Esophagus squamous epithelium (tissue), 5 donors: ENCODE measurements around the gene ARMH1. TPM values are rescaled to one million over a fixed set of nuclear protein-coding genes. Genes with fewer than 3 reads are reported as not detected.

Source experiments
- DNase-seq: peaks from one replicate; lab custom pipeline; 2025; lab: John Stamatoyannopoulos, UW
- H3K27ac ChIP-seq, 4 donors: fragments of 200-600 bp; sonication (generic); one replicate each; pipeline ENCODE4 v1.5.1; 2016 to 2019; ENCODE audit warnings: mild to moderate bottlenecking in 1 of 4
- H3K27me3 ChIP-seq, 4 donors: fragments of 200-600 bp; sonication (generic); 1 replicate in 3 of 4; 2 replicates in 1 of 4; pipeline versions ENCODE4 v1.5.1 to v1.6.0; 2017 to 2021; ENCODE audit warnings: antibody characterized with exemption in 1 of 4
- H3K36me3 ChIP-seq, 3 donors: fragments of 200-600 bp; sonication (generic); one replicate each; pipeline ENCODE4 v1.5.1; 2016 to 2019
- H3K4me1 ChIP-seq, 3 donors: fragments of 200-600 bp; sonication (generic); one replicate each; pipeline ENCODE4 v1.5.1; 2017 to 2019
- H3K4me3 ChIP-seq, 4 donors: fragments of 200-600 bp; sonication (generic); 1 replicate in 3 of 4; 2 replicates in 1 of 4; pipeline ENCODE4 v1.5.1; 2016 to 2019; ENCODE audit warnings: mild to moderate bottlenecking in 2 of 4, moderate library complexity in 1 of 4
- H3K9me3 ChIP-seq, 3 donors: fragments of 200-600 bp; sonication (generic); one replicate each; pipeline ENCODE4 v1.5.1; 2016 to 2019
- POLR2A ChIP-seq, 4 donors: fragments of 450-650 bp; IDR thresholded peaks; one replicate each; pipeline ENCODE4 v1.6.1; 2017; ENCODE audit warnings: antibody characterized with exemption in 4 of 4, mild to moderate bottlenecking in 4 of 4, moderate library complexity in 3 of 4
- WGBS, 2 donors: methylation state at CpG; one replicate each; pipeline ENCODE4 v1.1.5; 2018; 5-methylcytosine and 5-hydroxymethylcytosine counted together
- intact Hi-C: fragments of 100-400 bp; cut with DNase I; formaldehyde crosslinking; loops from one replicate; pipeline ENCODE4 v1.15.0; 2022
- total RNA-seq, 4 donors: library from RNA; depleted of rRNA; stranded (reverse); fragments of >200 nt; gene quantifications; one replicate each; pipeline ENCODE4 v1.1.0, GENCODE V29; 2016
- TF ChIP-seq, protein P1 (sequence below), 6 experiments: fragments of 450-650 bp in 4 of 6; fragments of 200-600 bp in 2 of 6; sonication (generic) in 2 of 6; IDR thresholded peaks; one replicate each; pipeline ENCODE4 v1.5.1; 2016 to 2019; ENCODE audit warnings: antibody characterized with exemption in 6 of 6, mild to moderate bottlenecking in 4 of 6, moderate library complexity in 4 of 6
- donor health status: DM: yes; HTN: yes; CAD: no.

Gene ARMH1
- total RNA-seq, 4 donors from 2014 or later = 1.3 TPM; not detected in 3

GRCh38 chr1:44652445-44653106 lies 21.9 kb upstream of the ARMH1 start:
- Histone ChIP-seq H3K9me3 (no peaks in the 10 kb centered on the region), H3K36me3 (peaks cover 13 to 65% (median 38%) of the 10 kb centered on the region in 3 donors), H3K4me1 (no peaks in the 10 kb centered on the region), H3K27me3 (no peaks in the 10 kb centered on the region), H3K4me3 (no peak overlapping the region), H3K27ac (peak overlapping the region in 1 of 4 donors; percentile 2)
- no peak for DNase-seq
- WGBS, 2 donors = 45 to 52% methylated on average over 4 to 7 of the region's 7 CpGs
- TF ChIP-seq POLR2A (IDR thresholded peaks at IDR 0.05) = no peak
- TF ChIP-seq, protein P1, sequence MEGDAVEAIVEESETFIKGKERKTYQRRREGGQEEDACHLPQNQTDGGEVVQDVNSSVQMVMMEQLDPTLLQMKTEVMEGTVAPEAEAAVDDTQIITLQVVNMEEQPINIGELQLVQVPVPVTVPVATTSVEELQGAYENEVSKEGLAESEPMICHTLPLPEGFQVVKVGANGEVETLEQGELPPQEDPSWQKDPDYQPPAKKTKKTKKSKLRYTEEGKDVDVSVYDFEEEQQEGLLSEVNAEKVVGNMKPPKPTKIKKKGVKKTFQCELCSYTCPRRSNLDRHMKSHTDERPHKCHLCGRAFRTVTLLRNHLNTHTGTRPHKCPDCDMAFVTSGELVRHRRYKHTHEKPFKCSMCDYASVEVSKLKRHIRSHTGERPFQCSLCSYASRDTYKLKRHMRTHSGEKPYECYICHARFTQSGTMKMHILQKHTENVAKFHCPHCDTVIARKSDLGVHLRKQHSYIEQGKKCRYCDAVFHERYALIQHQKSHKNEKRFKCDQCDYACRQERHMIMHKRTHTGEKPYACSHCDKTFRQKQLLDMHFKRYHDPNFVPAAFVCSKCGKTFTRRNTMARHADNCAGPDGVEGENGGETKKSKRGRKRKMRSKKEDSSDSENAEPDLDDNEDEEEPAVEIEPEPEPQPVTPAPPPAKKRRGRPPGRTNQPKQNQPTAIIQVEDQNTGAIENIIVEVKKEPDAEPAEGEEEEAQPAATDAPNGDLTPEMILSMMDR (IDR thresholded peaks at IDR 0.05) = peak; percentile 75 to 93 (median 89)
- intact Hi-C loops = no loop called here

- no peaks in the 10 kb centered on the region for H3K4me1 ChIP-seq
- intact Hi-C loops = no loop called here
- H3K4me3 ChIP-seq = no peak overlapping the region
- TF ChIP-seq POLR2A (IDR thresholded peaks at IDR 0.05) = no peak
- TF ChIP-seq, protein P1 (IDR thresholded peaks at IDR 0.05) = peak in 1 of 6 experiments; percentile 11
- 59 to 62% methylated on average over 7 to 11 of the region's 11 CpGs for WGBS, 2 donors
- no peak overlapping the region for H3K27ac ChIP-seq
- no peak for DNase-seq
- H3K9me3 ChIP-seq = no peaks in the 10 kb centered on the region
- H3K36me3 ChIP-seq = peaks cover 13 to 58% (median 32%) of the 10 kb centered on the region in 3 donors
- H3K27me3 ChIP-seq = no peaks in the 10 kb centered on the region
Observed at GRCh38 chr1:44653107-44653964, 21.2 kb upstream of the ARMH1 start.

GRCh38 chr1:44654621-44655187 lies 19.8 kb upstream of the ARMH1 start:
- intact Hi-C loops = no loop called here
- Histone ChIP-seq H3K36me3 (peaks cover 10 to 44% (median 19%) of the 10 kb centered on the region in 3 donors), H3K9me3 (no peaks in the 10 kb centered on the region), H3K4me1 (no peaks in the 10 kb centered on the region), H3K4me3 (no peak overlapping the region), H3K27ac (no peak overlapping the region), H3K27me3 (no peaks in the 10 kb centered on the region)
- 87 to 88% methylated on average over 16 of the region's 35 CpGs for WGBS, 2 donors
- TF ChIP-seq, protein P1 (IDR thresholded peaks at IDR 0.05) = no peak
- no peak for TF ChIP-seq POLR2A (IDR thresholded peaks at IDR 0.05)
- DNase-seq = no peak

- no peak for TF ChIP-seq POLR2A (IDR thresholded peaks at IDR 0.05)
- TF ChIP-seq, protein P1 (IDR thresholded peaks at IDR 0.05) = peak; percentile 15 to 61 (median 42)
- Histone ChIP-seq H3K27ac (no peak overlapping the region), H3K4me3 (no peak overlapping the region), H3K27me3 (no peaks in the 10 kb centered on the region), H3K9me3 (no peaks in the 10 kb centered on the region), H3K36me3 (peaks cover 3 to 35% (median 10%) of the 10 kb centered on the region in 3 donors), H3K4me1 (peaks cover 0 to 6% (median 0%) of the 10 kb centered on the region in 3 donors)
- DNase-seq = no peak
- intact Hi-C loops = no loop called here
- WGBS, 2 donors = 80 to 84% methylated on average over 3 to 5 of the region's 5 CpGs
Observed at GRCh38 chr1:44655609-44656008, 18.9 kb upstream of the ARMH1 start.
